Type B pancreatic cell (in vitro differentiated cells): ENCODE measurements around the gene PTDSS2. TPM values are rescaled to one million over a fixed set of nuclear protein-coding genes. Genes with fewer than 3 reads are reported as not detected.
A peak's percentile ranks its signal among the peaks of the same experiment; 100 is the strongest.

Experiments
- DNase-seq: peaks from one replicate; pipeline ENCODE4 v3.0.0; 2021; ENCODE audit warnings: mixed read lengths; ENCODE audit not compliant: unreplicated experiment; ENCODE audit errors: extremely low spot score
- H3K27ac Mint-ChIP-seq: 2 replicates; pipeline ENCODE4 v1.8.0; 2021; ENCODE audit warnings: mild to moderate bottlenecking, mixed read lengths
- H3K27me3 Mint-ChIP-seq: 2 replicates; pipeline ENCODE4 v1.8.0; 2021; ENCODE audit warnings: mixed read lengths
- H3K36me3 Mint-ChIP-seq: 2 replicates; pipeline ENCODE4 v1.8.0; 2021; ENCODE audit warnings: mixed read lengths
- H3K4me1 Mint-ChIP-seq: one replicate; pipeline ENCODE4 v1.8.0; 2021; ENCODE audit warnings: mixed read lengths; ENCODE audit not compliant: unreplicated experiment
- H3K4me3 Mint-ChIP-seq: 2 replicates; pipeline ENCODE4 v1.8.0; 2021; ENCODE audit warnings: mild to moderate bottlenecking, mixed read lengths
- H3K9me3 Mint-ChIP-seq: 2 replicates; pipeline ENCODE4 v1.8.0; 2021; ENCODE audit warnings: mixed read lengths
- total RNA-seq: library from RNA; stranded (reverse); gene quantifications from 2 replicates; pipeline ENCODE4 v1.2.1, GENCODE V29; 2021; ENCODE audit warnings: low replicate concordance
- TF ChIP-seq, protein P1 (sequence below): fragments of 200-600 bp; sonication (generic); conservative IDR thresholded peaks from 2 replicates; pipeline ENCODE4 v1.5.0; 2021; ENCODE audit warnings: antibody characterized with exemption, mild to moderate bottlenecking

The PTDSS2 gene
- total RNA-seq, 1 donor from 2014 or later = 46.9 TPM

DNA sequence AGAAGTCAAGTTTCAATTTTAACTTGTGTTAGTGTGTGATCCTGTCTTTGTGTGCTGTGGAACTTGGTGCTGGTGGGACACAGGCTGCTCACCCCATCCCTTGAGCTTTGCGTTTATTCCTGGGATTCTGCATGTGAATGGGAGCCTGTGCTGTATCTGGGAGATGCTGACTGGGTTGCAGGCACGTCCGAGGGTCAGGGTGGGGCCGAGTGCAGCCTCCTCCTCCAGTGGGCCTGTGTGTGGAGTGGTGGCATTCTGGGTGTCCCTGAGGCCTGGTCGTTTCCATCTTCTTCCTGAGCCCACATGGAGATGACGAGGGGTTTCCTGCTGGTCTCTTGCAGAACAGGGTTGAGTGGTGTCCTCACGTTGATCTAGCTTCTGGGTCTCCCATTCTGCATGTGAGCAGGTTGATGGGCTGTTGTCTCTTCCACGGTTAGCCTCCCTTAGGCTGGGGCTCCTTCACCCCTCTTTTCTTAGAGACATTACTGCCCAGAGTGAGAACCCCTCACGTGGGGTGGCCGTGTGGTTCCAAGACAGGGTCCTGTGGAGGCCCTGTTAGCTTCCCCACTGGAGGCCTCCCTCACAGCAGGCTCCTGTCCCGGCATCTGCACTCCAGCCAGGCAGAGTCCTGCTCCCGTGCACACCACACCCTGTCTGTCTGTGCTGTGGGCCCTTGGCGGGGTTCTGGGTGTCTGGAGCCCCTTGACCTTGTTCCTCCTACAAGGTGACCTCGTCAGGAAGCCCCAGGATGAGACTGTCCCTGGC, 4.9 kb downstream of the PTDSS2 start:
- Mint-ChIP-seq H3K9me3 (no peaks in the 10 kb centered on the region), H3K27ac (peak overlapping the region; percentile 94), H3K4me3 (no peak overlapping the region), H3K4me1 (peaks cover 16% of the 10 kb centered on the region), H3K36me3 (peaks cover 11% of the 10 kb centered on the region), H3K27me3 (no peaks in the 10 kb centered on the region)
- TF ChIP-seq, protein P1, sequence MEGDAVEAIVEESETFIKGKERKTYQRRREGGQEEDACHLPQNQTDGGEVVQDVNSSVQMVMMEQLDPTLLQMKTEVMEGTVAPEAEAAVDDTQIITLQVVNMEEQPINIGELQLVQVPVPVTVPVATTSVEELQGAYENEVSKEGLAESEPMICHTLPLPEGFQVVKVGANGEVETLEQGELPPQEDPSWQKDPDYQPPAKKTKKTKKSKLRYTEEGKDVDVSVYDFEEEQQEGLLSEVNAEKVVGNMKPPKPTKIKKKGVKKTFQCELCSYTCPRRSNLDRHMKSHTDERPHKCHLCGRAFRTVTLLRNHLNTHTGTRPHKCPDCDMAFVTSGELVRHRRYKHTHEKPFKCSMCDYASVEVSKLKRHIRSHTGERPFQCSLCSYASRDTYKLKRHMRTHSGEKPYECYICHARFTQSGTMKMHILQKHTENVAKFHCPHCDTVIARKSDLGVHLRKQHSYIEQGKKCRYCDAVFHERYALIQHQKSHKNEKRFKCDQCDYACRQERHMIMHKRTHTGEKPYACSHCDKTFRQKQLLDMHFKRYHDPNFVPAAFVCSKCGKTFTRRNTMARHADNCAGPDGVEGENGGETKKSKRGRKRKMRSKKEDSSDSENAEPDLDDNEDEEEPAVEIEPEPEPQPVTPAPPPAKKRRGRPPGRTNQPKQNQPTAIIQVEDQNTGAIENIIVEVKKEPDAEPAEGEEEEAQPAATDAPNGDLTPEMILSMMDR = no peak
- DNase-seq = no peak

DNA sequence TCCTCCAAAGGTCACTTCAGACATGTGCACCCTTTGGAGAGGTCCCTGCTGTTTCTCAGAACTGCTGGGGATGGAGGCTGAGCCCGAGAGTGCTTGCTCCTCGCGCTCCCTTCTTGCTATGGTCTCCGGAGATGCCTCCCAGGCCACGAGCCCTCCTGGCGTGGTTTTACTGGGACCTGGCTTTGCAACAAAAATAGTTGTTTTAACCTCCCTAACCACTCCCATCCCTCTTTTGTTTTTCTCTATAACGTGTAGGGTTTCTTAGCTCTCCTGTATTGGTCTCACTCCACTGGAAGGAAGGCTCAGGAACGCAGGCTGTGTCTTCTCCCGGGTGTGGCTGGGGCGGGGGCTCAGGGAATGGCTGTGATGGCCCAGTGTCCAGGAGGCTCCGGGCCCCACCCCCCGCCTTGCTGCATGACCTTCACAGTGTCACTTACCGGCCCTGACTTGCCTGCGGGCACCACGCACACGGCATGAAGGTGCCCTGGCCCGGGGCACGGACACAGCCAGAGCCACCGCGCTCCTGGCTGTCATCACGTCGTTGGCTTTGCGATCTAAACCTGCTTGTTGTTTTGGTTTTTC, 5.6 kb downstream of the PTDSS2 start:
- Mint-ChIP-seq H3K9me3 (no peaks in the 10 kb centered on the region), H3K27me3 (no peaks in the 10 kb centered on the region), H3K27ac (peak overlapping the region; percentile 94), H3K36me3 (peaks cover 13% of the 10 kb centered on the region), H3K4me3 (peak overlapping the region; percentile 81), H3K4me1 (peaks cover 16% of the 10 kb centered on the region)
- no peak for DNase-seq
- TF ChIP-seq, protein P1 = no peak

DNA sequence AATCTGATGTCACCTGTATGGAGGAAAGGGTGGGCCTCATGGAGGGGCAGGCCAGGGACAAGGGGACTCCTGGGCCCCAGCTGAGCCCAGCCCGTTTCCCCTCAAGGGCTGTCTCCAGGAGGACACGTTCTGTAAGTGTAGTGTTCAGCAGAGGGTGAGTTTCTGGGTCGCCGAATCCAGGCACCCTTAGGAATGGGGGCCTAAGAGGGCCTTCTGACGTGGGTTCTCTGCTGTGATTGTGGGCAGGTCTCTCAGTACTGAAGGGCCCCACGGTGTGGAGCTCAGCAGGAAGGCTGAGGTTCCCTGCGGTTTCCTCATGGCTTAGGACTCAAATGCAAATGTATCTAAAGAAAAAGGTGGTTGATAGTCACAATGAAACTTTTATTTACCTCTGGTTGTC, 6.5 kb downstream of the PTDSS2 start:
- TF ChIP-seq, protein P1 = no peak
- Mint-ChIP-seq H3K27ac (peak overlapping the region; percentile 94), H3K4me1 (peaks cover 10% of the 10 kb centered on the region), H3K36me3 (peaks cover 12% of the 10 kb centered on the region), H3K9me3 (no peaks in the 10 kb centered on the region), H3K27me3 (no peaks in the 10 kb centered on the region), H3K4me3 (no peak overlapping the region)
- DNase-seq = no peak

DNA sequence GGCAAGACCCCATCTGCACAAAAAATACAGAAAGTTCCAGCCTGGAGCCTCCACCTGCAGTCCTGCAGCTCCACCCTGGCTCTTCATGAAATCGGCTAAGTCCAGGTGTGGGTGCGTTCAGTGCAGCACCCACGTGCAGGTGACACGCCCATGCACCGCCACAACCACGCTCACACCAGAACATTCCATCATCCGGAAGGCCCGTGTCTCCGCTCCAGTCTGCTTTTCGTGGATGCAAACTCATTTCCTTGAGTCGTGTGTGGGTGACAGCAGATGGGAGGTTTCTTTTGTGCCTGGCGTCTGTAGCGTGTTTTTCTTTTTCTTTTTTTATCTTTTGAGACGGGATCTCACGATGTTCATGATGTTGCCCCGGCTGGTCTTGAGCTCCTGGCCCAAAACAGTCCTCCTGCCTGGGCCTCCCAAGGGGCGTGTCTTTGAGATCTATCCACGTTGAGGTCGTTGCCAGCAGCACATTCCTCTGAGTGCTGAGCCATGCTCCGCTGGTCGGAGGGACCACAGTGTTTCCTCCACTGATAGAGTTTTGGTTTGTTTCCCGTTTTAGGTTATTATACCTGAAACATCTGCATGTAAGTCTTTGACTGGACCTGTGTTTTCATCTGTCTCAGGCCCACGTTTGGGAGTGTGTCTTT, 7.2 kb downstream of the PTDSS2 start:
- Mint-ChIP-seq H3K9me3 (no peaks in the 10 kb centered on the region), H3K27me3 (no peaks in the 10 kb centered on the region), H3K27ac (peak overlapping the region; percentile 94), H3K4me3 (no peak overlapping the region), H3K4me1 (peaks cover 9% of the 10 kb centered on the region), H3K36me3 (peaks cover 12% of the 10 kb centered on the region)
- TF ChIP-seq, protein P1 = no peak
- DNase-seq = no peak

DNA sequence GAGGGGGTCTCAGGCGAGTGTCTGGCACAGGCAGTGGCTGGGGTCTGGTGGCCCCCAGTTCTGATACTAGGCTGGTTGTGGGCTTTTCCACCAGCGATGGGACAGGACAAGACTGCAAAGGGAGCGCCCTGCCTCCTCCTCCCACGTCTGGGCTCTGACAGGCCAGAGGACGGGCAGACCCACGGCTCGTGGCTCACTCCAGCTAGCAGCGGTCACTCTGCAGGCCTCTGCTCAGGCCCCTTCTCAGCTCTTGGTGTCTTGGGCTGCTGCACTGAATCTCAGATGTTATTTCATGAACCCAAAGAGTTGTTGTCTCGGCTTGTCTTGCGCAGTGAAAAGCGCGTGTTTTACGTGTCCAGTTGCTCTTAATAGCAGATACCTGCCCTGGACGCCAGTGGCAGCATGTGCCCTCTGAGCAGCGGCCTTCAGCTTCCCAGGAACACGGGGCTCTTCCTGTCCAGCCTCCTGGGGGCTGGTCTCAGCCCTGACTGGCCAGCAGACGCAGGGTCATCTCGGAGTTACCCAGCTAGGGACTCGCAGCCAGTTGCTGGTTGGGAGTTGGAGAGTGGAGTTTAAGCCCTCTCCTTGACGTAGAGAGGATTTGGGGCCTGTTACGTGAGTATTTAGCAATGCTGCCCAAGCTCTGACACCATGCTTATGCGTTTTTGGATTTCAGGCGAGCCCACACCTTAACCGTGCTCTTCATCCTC, 9.6 kb downstream of the PTDSS2 start:
- Mint-ChIP-seq H3K27me3 (no peaks in the 10 kb centered on the region), H3K4me3 (no peak overlapping the region), H3K27ac (peak overlapping the region; percentile 99), H3K4me1 (peaks cover 9% of the 10 kb centered on the region), H3K9me3 (no peaks in the 10 kb centered on the region), H3K36me3 (peaks cover 12% of the 10 kb centered on the region)
- TF ChIP-seq, protein P1 = no peak
- DNase-seq = no peak
